Bronchial epithelial cell (primary cell): Measurements from ENCODE around the gene VAMP8. TPM values are rescaled to one million over a fixed set of nuclear protein-coding genes. Genes with fewer than 3 reads are reported as not detected.

Source experiments
- DNase-seq: peaks from one replicate; pipeline ENCODE4 v3.0.0-alpha.2; 2010; ENCODE audit warnings: low read depth
- FAIRE-seq: peaks from 2 replicates; lab custom pipeline; 2011; peaks lifted over from hg19 to GRCh38; lab: Jason Lieb, UNC
- H3K27me3 ChIP-seq: 2 replicates; pipeline ENCODE4 v1.5.1; 2011; ENCODE audit warnings: low read length; ENCODE audit not compliant: control insufficient read depth, insufficient read depth
- H3K36me3 ChIP-seq: 2 replicates; pipeline ENCODE4 v1.5.1; 2011; ENCODE audit warnings: low read length; ENCODE audit not compliant: control insufficient read depth, insufficient read depth
- H3K4me3 ChIP-seq: 2 replicates; pipeline ENCODE4 v1.5.1; 2011; ENCODE audit warnings: mild to moderate bottlenecking, low read depth, low read length, control low read depth
- CTCF ChIP-seq: IDR thresholded peaks from 2 replicates; pipeline ENCODE4 v1.5.1; 2011; ENCODE audit warnings: mild to moderate bottlenecking, moderate library complexity, low read length, control low read depth, inconsistent platforms; ENCODE audit not compliant: insufficient read depth, severe bottlenecking
- total RNA-seq: library from RNA; depleted of rRNA; stranded (reverse); fragments of >200 nt; gene quantifications from 2 replicates; pipeline ENCODE4 v1.2.1, GENCODE V29; 2014

VAMP8 gene
- total RNA-seq, 1 donor from 2014 or later: 41.3 TPM

- no peak for FAIRE-seq
- Histone ChIP-seq H3K27me3 (no peaks in the 10 kb centered on the region), H3K4me3 (no peak overlapping the region), H3K36me3 (peaks cover 7% of the 10 kb centered on the region)
- peak; percentile 70 for DNase-seq
- TF ChIP-seq CTCF: no peak
Measured at GRCh38 chr2:85549826-85550225, 27.6 kb upstream of the VAMP8 start.

GRCh38 chr2:85550486-85550885, 26.9 kb upstream of the VAMP8 start:
- H3K27me3 ChIP-seq: no peaks in the 10 kb centered on the region
- no peak overlapping the region for H3K4me3 ChIP-seq
- peaks cover 8% of the 10 kb centered on the region for H3K36me3 ChIP-seq
- no peak for FAIRE-seq
- no peak for TF ChIP-seq CTCF
- DNase-seq: peak; percentile 23

GRCh38 chr2:85551698-85552678, 25.4 kb upstream of the VAMP8 start:
- Histone ChIP-seq H3K27me3 (no peaks in the 10 kb centered on the region), H3K36me3 (peaks cover 8% of the 10 kb centered on the region), H3K4me3 (no peak overlapping the region)
- TF ChIP-seq CTCF: peak; percentile 85
- no peak for FAIRE-seq
- peak; percentile 82 for DNase-seq

DNA sequence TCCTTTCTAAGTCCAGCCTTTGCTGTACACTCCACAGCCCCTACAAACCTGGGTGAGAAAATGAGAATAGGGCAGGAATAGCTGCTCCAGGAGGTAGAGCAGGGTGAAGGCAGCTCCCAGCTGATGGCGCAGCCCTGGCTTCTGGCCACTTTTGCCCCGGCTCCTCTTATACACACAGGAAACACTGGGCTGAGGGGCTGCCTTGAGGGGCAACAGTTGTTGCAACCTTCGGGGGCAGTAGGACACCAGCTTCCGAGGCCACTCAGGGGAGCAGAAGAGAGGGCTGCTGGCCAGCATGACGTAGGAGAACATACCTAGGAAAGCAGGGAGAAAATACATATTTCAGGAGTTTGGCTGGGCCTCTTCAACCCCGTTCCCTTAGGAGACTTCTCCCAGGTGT, 24.2 kb upstream of the VAMP8 start:
- no peak overlapping the region for H3K4me3 ChIP-seq
- no peak for TF ChIP-seq CTCF
- FAIRE-seq (no peak), DNase-seq (no peak)
- peaks cover 8% of the 10 kb centered on the region for H3K36me3 ChIP-seq
- H3K27me3 ChIP-seq: no peaks in the 10 kb centered on the region

GRCh38 chr2:85554980-85555612, 22.3 kb upstream of the VAMP8 start:
- Histone ChIP-seq H3K27me3 (no peaks in the 10 kb centered on the region), H3K36me3 (peaks cover 13% of the 10 kb centered on the region), H3K4me3 (no peak overlapping the region)
- DNase-seq: no peak
- no peak for TF ChIP-seq CTCF
- no peak for FAIRE-seq
